ENCODE results near the gene DUOX2. TPM values are rescaled to one million over a fixed set of nuclear protein-coding genes. Genes with fewer than 3 reads are reported as not detected.

DUOX2 gene
- total RNA-seq, 2 donors from 2014 or later, result 0.08 to 0.11 TPM

- no peak for TF ChIP-seq CTCF (IDR thresholded peaks at IDR 0.05)
- DNase-seq (ENCODE audit: low spot score), result no peak
- H3K4me3 ChIP-seq, result peak within 1 kb of the TSS; percentile 20 to 48
- no peaks in the 10 kb centered on the region for H3K9me3 ChIP-seq
- H3K36me3 ChIP-seq, result no peaks in the 10 kb centered on the region
- peaks cover 0 to 15% of the 10 kb centered on the region in 2 donors for H3K4me1 ChIP-seq
- H3K27me3 ChIP-seq, result peaks cover 0 to 6% of the 10 kb centered on the region in 2 donors
- no peak within 1 kb of the TSS for H3K27ac ChIP-seq
Observed at GRCh38 chr15:45129651-45130129, 15.7 kb upstream of the DUOX2 start, which contains the start of the genes DUOX1 and DUOXA1. DUOX1 (plus strand) TSS chr15:45129994; CDS start chr15:45131967, 1,973 bp downstream. DUOXA1 (minus strand) TSS chr15:45129879; CDS start chr15:45123014, 6,865 bp downstream.

DNA sequence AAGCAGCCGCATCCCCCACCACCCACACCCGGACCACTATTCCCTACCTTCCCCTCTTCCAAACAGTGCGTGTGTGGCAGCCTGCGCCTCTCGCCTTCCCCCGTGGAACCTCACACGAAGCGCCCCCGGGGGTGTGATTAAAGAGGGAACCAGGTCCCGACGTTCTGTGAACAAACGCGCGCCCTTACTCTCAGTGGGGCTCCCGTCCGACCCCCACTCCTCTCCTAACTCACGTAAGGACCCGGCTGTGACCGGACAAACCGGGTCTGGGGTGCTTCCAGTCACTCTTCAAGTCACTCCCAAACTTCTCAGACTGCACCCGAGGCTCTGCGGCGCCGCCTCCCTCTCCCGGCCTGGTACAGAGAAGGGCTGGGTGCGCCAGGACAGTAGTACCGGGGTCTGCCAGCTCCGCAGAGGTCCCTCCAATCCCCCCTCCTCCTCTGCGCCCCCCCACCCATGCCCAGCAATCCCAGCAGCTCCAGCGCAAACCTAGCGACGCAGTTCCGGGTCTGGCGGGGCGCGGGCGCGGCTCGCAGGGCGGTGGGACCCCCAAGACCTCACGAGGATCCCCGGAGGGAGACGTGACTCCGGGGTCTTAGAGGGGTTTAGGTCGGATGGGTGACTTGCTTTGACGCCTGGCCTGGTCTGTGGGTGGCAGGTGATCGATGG, 15.1 kb upstream of the DUOX2 start:
- Histone ChIP-seq H3K9me3 (no peaks in the 10 kb centered on the region), H3K27ac (no peak overlapping the region), H3K27me3 (peaks cover 0 to 6% of the 10 kb centered on the region in 2 donors), H3K4me3 (peak overlapping the region; percentile 20 to 48), H3K4me1 (peaks cover 0 to 15% of the 10 kb centered on the region in 2 donors), H3K36me3 (no peaks in the 10 kb centered on the region)
- no peak for DNase-seq (ENCODE audit: low spot score)
- TF ChIP-seq CTCF (IDR thresholded peaks at IDR 0.05), result no peak

DNA sequence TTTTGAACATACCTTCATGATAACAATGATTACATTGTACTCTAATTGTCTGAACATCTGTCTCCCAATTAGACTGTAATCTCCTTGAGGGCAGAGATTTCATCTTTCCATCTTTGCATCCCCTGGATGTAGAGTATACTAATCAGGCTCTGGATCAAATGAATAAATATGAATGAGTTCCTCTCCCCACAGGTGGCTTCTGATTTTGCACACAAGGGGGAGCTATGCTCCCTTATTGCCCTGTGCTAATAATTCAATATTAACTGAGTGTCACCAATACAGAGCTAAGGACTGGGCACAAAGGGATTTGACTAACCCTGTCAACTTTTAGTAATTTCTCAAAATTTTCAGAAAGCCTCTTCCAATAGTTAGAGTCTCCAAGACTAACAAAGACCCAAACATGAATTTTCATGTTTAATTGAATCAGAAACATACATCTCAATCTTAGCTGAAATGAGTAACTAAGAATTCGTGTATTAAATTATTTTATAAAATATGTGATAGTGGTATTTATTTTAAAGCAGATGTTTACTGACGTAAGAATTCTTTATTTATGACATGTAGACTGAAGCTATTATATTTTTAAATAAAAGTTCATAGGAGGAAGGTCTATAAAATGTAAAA, 12.7 kb upstream of the DUOX2 start:
- no peak for DNase-seq (ENCODE audit: low spot score)
- H3K9me3 ChIP-seq, result no peaks in the 10 kb centered on the region
- no peak overlapping the region for H3K4me3 ChIP-seq
- H3K27me3 ChIP-seq, result peaks cover 0 to 6% of the 10 kb centered on the region in 2 donors
- no peak overlapping the region for H3K27ac ChIP-seq
- peak in 1 of 2 donors; percentile 63 for TF ChIP-seq CTCF (IDR thresholded peaks at IDR 0.05)
- H3K36me3 ChIP-seq, result no peaks in the 10 kb centered on the region
- peaks cover 0 to 15% of the 10 kb centered on the region in 2 donors for H3K4me1 ChIP-seq

DNA sequence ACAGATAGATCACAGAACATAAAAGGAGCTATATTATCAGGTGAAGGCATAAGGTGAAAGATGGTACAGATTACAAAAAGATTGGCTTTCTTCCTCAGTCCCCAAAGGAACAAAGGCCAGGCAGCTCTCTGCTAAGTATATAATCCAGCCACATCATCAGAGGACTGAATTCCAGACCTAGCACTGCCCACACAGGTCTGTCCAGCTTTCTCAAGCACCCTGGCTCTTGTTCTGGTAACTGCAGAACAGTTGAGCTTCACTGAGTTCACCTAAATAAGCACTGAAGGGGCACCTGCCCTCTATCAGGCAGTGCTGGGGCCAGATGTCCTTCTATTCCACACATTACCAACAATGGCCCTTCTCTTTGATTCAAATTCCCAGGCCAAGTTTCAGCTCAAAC, 9.4 kb upstream of the DUOX2 start:
- Histone ChIP-seq H3K4me3 (no peak overlapping the region), H3K36me3 (no peaks in the 10 kb centered on the region), H3K27me3 (no peaks in the 10 kb centered on the region), H3K4me1 (no peaks in the 10 kb centered on the region), H3K9me3 (no peaks in the 10 kb centered on the region), H3K27ac (no peak overlapping the region)
- no peak for TF ChIP-seq CTCF (IDR thresholded peaks at IDR 0.05)
- DNase-seq (ENCODE audit: low spot score), result no peak

- peaks cover 0 to 3% of the 10 kb centered on the region in 2 donors for H3K4me1 ChIP-seq
- no peaks in the 10 kb centered on the region for H3K36me3 ChIP-seq
- H3K9me3 ChIP-seq, result no peaks in the 10 kb centered on the region
- TF ChIP-seq CTCF (IDR thresholded peaks at IDR 0.05), result no peak
- no peak overlapping the region for H3K27ac ChIP-seq
- DNase-seq (ENCODE audit: low spot score), result no peak
- no peak overlapping the region for H3K4me3 ChIP-seq
- H3K27me3 ChIP-seq, result no peaks in the 10 kb centered on the region
Observed at GRCh38 chr15:45122719-45123118, 8.7 kb upstream of the DUOX2 start.
